OCI-LY7 (cell line): ENCODE data around the gene CHD3. TPM values are rescaled to one million over a fixed set of nuclear protein-coding genes. Genes with fewer than 3 reads are reported as not detected.

Source experiments
- BruUV-seq: library from RNA; stranded (reverse); fragments of 400-500 nt; replicated peaks from 2 replicates; lab custom pipeline; 2021; lab: Mats Ljungman, UMichigan
- CTCF ChIA-PET: fragments of 300-600 bp; sonication (Branson Sonifier 250); formaldehyde crosslinking; loops from one replicate; lab custom pipeline; 2022; ENCODE audit warnings: antibody characterized with exemption; ENCODE audit not compliant: unreplicated experiment; lab: Charles Lee
- POLR2A ChIA-PET: fragments of 300-600 bp; sonication (Branson Sonifier 250); formaldehyde crosslinking; loops from one replicate; lab custom pipeline; 2022; ENCODE audit warnings: antibody characterized with exemption; lab: Charles Lee
- DNase-seq: peaks from one replicate; pipeline ENCODE4 v3.0.0-alpha.2; 2015; ENCODE audit warnings: low spot score
- H2AFZ ChIP-seq: fragments of 200-600 bp; sonication (generic), shearing (Covaris generic); 2 replicates; pipeline ENCODE4 v1.6.1; 2014; ENCODE audit warnings: mild to moderate bottlenecking, antibody characterized with exemption, low read length, moderate library complexity
- H3K27ac ChIP-seq: fragments of 200-600 bp; sonication (generic); 2 replicates; pipeline ENCODE4 v1.5.1; 2014; ENCODE audit warnings: mixed run types, low read depth, mild to moderate bottlenecking, moderate library complexity, low read length, inconsistent platforms; ENCODE audit not compliant: poor library complexity, severe bottlenecking
- H3K36me3 ChIP-seq: fragments of 200-600 bp; sonication (generic); 2 replicates; pipeline ENCODE4 v1.6.1; 2014; ENCODE audit warnings: mild to moderate bottlenecking, antibody characterized with exemption, low read length, moderate library complexity, mixed read lengths; ENCODE audit not compliant: insufficient read depth
- H3K4me1 ChIP-seq: fragments of 200-600 bp; sonication (generic); 2 replicates; pipeline ENCODE4 v1.5.1; 2014; ENCODE audit warnings: mild to moderate bottlenecking, low read length; ENCODE audit not compliant: insufficient read depth, poor library complexity, severe bottlenecking
- H3K4me2 ChIP-seq: fragments of 200-600 bp; sonication (generic); 2 replicates; pipeline ENCODE4 v1.6.1; 2014; ENCODE audit warnings: mild to moderate bottlenecking, low read length
- H3K4me3 ChIP-seq: fragments of 200-600 bp; sonication (generic); 2 replicates; pipeline ENCODE4 v1.5.1; 2014; ENCODE audit warnings: mild to moderate bottlenecking, low read depth, low read length; ENCODE audit not compliant: poor library complexity, severe bottlenecking
- H3K79me2 ChIP-seq: fragments of 200-600 bp; sonication (generic); 2 replicates; pipeline ENCODE4 v1.6.1; 2016; ENCODE audit warnings: low read depth, mild to moderate bottlenecking, low read length, moderate library complexity, mixed read lengths; ENCODE audit not compliant: insufficient read depth
- H3K9me2 ChIP-seq: fragments of 200-600 bp; sonication (generic); 2 replicates; pipeline ENCODE4 v1.6.1; 2016; ENCODE audit warnings: mild to moderate bottlenecking, low read length, mixed read lengths; ENCODE audit not compliant: insufficient read depth
- H3K9me3 ChIP-seq: fragments of 200-600 bp; sonication (generic); 2 replicates; pipeline ENCODE4 v1.6.1; 2014; ENCODE audit warnings: mild to moderate bottlenecking, mixed run types, low read length, mixed read lengths
- H4K20me1 ChIP-seq: fragments of 200-600 bp; sonication (generic); 2 replicates; pipeline ENCODE4 v1.6.1; 2014; ENCODE audit warnings: mild to moderate bottlenecking, antibody characterized with exemption, low read length, moderate library complexity, mixed read lengths; ENCODE audit not compliant: insufficient read depth
- EZH2phosphoT487 ChIP-seq: fragments of 200-600 bp; sonication (generic); IDR thresholded peaks from 2 replicates; pipeline ENCODE4 v1.6.1; 2018; ENCODE audit warnings: low read depth, borderline replicate concordance, mild to moderate bottlenecking, mixed run types, antibody characterized with exemption, low read length, moderate library complexity, mixed read lengths
- intact Hi-C: fragments of 100-400 bp; cut with micrococcal nuclease; formaldehyde crosslinking; loops from one replicate; pipeline ENCODE4 v1.10.0; 2022; ENCODE audit not compliant: unreplicated experiment
- total RNA-seq, 2 experiments: library from RNA; depleted of rRNA in 1 of 2; stranded (reverse); fragments of >200 nt in 1 of 2; shearing (Covaris generic) in 1 of 2; gene quantifications; 2 replicates each; pipeline ENCODE4 v1.2.3, GENCODE V29; 2014 to 2022
- TF ChIP-seq, protein P1 (sequence below): fragments of 200-600 bp; sonication (generic); conservative IDR thresholded peaks from 2 replicates; pipeline ENCODE4 v1.5.1; 2014; ENCODE audit warnings: mild to moderate bottlenecking, antibody characterized with exemption, low read length, moderate library complexity, mixed read lengths

Gene CHD3
- total RNA-seq, 2 experiments from 2014 or later = 42.5 to 126 TPM

DNA sequence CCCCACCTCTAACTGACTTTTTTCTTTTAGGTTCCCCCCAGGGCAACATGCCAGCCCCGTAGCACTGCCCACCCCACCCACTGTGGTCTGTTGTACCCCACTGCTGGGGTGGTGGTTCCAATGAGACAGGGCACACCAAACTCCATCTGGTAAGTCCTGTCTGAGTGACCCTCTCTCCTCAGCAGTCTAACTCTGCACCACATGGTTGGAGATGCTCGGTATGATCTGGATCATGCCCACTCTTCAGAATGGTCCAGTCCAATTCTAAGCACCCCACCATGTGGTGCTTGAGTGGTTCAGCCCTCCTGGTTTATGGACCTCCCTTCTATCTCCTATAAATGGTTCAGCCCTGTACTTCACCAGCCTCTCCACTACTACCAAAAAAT, 48.7 kb upstream of the CHD3 start:
- peaks cover 40% of the 10 kb centered on the region for H3K4me1 ChIP-seq
- H3K4me2 ChIP-seq = peak overlapping the region; percentile 95
- POLR2A ChIA-PET = no interaction called here
- intact Hi-C loops = loop anchor here (5.0 to 10.0 kb wide), 6 partner anchors 153 to 588 kb away; partner anchors contain the start of genes CTDNEP1, ELP5, HES7 and PER1
- H3K27ac ChIP-seq = peak overlapping the region; percentile 92
- no peaks in the 10 kb centered on the region for H3K9me2 ChIP-seq
- DNase-seq = peak; percentile 91
- peaks cover 13% of the 10 kb centered on the region; the same call in 1 of the 2 replicates for H4K20me1 ChIP-seq
- no peak for TF ChIP-seq EZH2phosphoT487
- TF ChIP-seq, protein P1, sequence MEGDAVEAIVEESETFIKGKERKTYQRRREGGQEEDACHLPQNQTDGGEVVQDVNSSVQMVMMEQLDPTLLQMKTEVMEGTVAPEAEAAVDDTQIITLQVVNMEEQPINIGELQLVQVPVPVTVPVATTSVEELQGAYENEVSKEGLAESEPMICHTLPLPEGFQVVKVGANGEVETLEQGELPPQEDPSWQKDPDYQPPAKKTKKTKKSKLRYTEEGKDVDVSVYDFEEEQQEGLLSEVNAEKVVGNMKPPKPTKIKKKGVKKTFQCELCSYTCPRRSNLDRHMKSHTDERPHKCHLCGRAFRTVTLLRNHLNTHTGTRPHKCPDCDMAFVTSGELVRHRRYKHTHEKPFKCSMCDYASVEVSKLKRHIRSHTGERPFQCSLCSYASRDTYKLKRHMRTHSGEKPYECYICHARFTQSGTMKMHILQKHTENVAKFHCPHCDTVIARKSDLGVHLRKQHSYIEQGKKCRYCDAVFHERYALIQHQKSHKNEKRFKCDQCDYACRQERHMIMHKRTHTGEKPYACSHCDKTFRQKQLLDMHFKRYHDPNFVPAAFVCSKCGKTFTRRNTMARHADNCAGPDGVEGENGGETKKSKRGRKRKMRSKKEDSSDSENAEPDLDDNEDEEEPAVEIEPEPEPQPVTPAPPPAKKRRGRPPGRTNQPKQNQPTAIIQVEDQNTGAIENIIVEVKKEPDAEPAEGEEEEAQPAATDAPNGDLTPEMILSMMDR = no peak
- no peaks in the 10 kb centered on the region for H3K9me3 ChIP-seq
- peaks cover 12% of the 10 kb centered on the region; the same call in 1 of the 2 replicates for H3K36me3 ChIP-seq
- CTCF ChIA-PET = no interaction called here
- no TSS peak for BruUV-seq
- no peak overlapping the region for H2AFZ ChIP-seq
- peaks cover 47% of the 10 kb centered on the region; the same call in 1 of the 2 replicates for H3K79me2 ChIP-seq
- H3K4me3 ChIP-seq = peak overlapping the region; percentile 79

DNA sequence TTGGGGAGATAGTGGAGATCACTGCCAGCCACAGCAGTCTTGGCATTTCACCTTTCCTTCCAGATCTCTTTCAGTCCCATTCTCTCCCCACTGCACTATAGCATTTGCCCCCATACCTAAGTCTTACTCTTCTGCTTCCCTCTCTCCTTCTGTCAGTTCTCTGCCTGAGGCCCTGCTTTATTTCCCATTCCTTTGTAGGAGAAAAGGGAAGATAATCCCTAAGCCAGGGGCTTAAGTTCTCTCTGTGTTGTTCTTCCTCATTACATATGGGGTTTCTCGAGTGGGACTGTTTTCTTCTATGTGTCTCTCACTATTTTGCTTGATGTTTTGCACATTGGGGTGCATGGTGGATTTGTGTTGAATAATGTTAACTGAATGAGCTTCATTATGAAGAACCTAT, 48.1 kb upstream of the CHD3 start:
- H3K9me3 ChIP-seq = no peaks in the 10 kb centered on the region
- intact Hi-C loops = loop anchor here (5.0 kb wide), 1 partner anchor 358 kb away; the partner anchor contains the start of genes POLR2A and SLC35G6
- peak overlapping the region; percentile 79 for H3K4me3 ChIP-seq
- H3K4me2 ChIP-seq = peak overlapping the region; percentile 95
- POLR2A ChIA-PET = no interaction called here
- peaks cover 52% of the 10 kb centered on the region; the same call in 1 of the 2 replicates for H3K79me2 ChIP-seq
- H2AFZ ChIP-seq = no peak overlapping the region
- no peak for DNase-seq
- peak overlapping the region; percentile 92 for H3K27ac ChIP-seq
- TF ChIP-seq EZH2phosphoT487 = no peak
- TF ChIP-seq, protein P1 = 0 out of 2 replicates have a peak, but pooled peaks have one; percentile 19
- no peaks in the 10 kb centered on the region for H3K9me2 ChIP-seq
- peaks cover 46% of the 10 kb centered on the region for H3K4me1 ChIP-seq
- peaks cover 16% of the 10 kb centered on the region; the same call in 1 of the 2 replicates for H3K36me3 ChIP-seq
- BruUV-seq = no TSS peak
- CTCF ChIA-PET = no interaction called here
- H4K20me1 ChIP-seq = peaks cover 18% of the 10 kb centered on the region; the same call in 1 of the 2 replicates

DNA sequence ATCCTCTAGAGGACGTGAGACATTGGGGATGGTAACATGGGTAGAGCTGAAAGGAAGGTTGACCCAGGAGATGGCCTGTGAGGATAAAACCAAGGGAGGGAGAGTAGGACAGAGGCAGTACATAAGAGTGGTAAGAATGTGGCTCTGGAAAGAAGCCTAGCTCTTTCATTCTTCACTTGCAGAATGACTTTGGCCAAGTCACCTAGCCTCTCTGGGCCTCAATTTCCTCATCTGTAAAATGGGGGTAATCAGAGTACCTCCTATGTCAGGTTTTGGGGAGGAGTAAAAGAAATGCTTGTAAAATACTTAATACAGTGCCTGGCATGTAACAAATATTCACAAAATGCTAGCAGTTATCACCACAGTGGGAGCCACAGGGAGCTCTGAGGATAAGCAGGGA, 47.7 kb upstream of the CHD3 start:
- peaks cover 20% of the 10 kb centered on the region; the same call in 1 of the 2 replicates for H4K20me1 ChIP-seq
- no peaks in the 10 kb centered on the region for H3K9me2 ChIP-seq
- peaks cover 48% of the 10 kb centered on the region for H3K4me1 ChIP-seq
- H3K79me2 ChIP-seq = peaks cover 55% of the 10 kb centered on the region; the same call in 1 of the 2 replicates
- peak overlapping the region; percentile 95 for H3K4me2 ChIP-seq
- CTCF ChIA-PET = no interaction called here
- intact Hi-C loops = loop anchor here (5.0 kb wide), 1 partner anchor 359 kb away; the partner anchor contains the start of genes POLR2A and SLC35G6
- TF ChIP-seq, protein P1 = peak; percentile 7; the same call in 1 of the 2 replicates
- no peak for TF ChIP-seq EZH2phosphoT487
- no peak for DNase-seq
- TSS peak; percentile 67 for BruUV-seq
- H3K27ac ChIP-seq = peak overlapping the region; percentile 92
- peak overlapping the region; percentile 79 for H3K4me3 ChIP-seq
- no peaks in the 10 kb centered on the region for H3K9me3 ChIP-seq
- H2AFZ ChIP-seq = no peak overlapping the region
- POLR2A ChIA-PET = interaction anchor here (0.5 kb wide), 1 partner anchor 97 kb away, joined by 3 read pairs; no protein-coding TSS in a partner anchor
- peaks cover 20% of the 10 kb centered on the region; the same call in 1 of the 2 replicates for H3K36me3 ChIP-seq
